Fibroblast of villous mesenchyme (primary cell): Measurements from ENCODE around the gene ATP6V0C. TPM values are rescaled to one million over a fixed set of nuclear protein-coding genes. Genes with fewer than 3 reads are reported as not detected.

ENCODE experiments used
- DNase-seq: peaks from one replicate; pipeline ENCODE4 v3.0.0-alpha.2; 2010; ENCODE audit warnings: low read depth
- H3K4me3 ChIP-seq: 2 replicates; pipeline ENCODE4 v1.5.1; 2011; ENCODE audit warnings: low read depth, mild to moderate bottlenecking, low read length
- total RNA-seq: library from RNA; depleted of rRNA; stranded (reverse); fragments of >200 nt; gene quantifications from 2 replicates; pipeline ENCODE4 v1.2.3, GENCODE V29; 2012
- TF ChIP-seq, protein P1 (sequence below): IDR thresholded peaks from 2 replicates; pipeline ENCODE4 v1.5.1; 2012; ENCODE audit warnings: low read depth, mild to moderate bottlenecking, low read length; ENCODE audit not compliant: insufficient read depth

The ATP6V0C gene
- 20.0 and 23.3 TPM in 2 replicates for total RNA-seq

- TF ChIP-seq, protein P1, sequence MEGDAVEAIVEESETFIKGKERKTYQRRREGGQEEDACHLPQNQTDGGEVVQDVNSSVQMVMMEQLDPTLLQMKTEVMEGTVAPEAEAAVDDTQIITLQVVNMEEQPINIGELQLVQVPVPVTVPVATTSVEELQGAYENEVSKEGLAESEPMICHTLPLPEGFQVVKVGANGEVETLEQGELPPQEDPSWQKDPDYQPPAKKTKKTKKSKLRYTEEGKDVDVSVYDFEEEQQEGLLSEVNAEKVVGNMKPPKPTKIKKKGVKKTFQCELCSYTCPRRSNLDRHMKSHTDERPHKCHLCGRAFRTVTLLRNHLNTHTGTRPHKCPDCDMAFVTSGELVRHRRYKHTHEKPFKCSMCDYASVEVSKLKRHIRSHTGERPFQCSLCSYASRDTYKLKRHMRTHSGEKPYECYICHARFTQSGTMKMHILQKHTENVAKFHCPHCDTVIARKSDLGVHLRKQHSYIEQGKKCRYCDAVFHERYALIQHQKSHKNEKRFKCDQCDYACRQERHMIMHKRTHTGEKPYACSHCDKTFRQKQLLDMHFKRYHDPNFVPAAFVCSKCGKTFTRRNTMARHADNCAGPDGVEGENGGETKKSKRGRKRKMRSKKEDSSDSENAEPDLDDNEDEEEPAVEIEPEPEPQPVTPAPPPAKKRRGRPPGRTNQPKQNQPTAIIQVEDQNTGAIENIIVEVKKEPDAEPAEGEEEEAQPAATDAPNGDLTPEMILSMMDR = no peak
- H3K4me3 ChIP-seq = peak within 1 kb of the TSS; percentile 96
- peak; percentile 88 for DNase-seq
Observed at GRCh38 chr16:2513405-2514332, at the start of gene ATP6V0C. Gene ATP6V0C (plus strand): TSS chr16:2513952. CDS start chr16:2514104, 152 bp downstream.

GRCh38 chr16:2464333-2464732 is 49.4 kb upstream of the ATP6V0C start:
- TF ChIP-seq, protein P1 = no peak
- DNase-seq = no peak

GRCh38 chr16:2465653-2466415 is 47.9 kb upstream of the ATP6V0C start:
- no peak for DNase-seq
- TF ChIP-seq, protein P1 = peak; percentile 26
- H3K4me3 ChIP-seq = no peak overlapping the region

More at GRCh38 chr16:2464333-2464732, 49.4 kb upstream of the ATP6V0C start:
- no peak overlapping the region for H3K4me3 ChIP-seq

- DNase-seq = no peak
- TF ChIP-seq, protein P1 = no peak
- H3K4me3 ChIP-seq = peak overlapping the region; percentile 57
Observed at GRCh38 chr16:2466667-2467527, 46.9 kb upstream of the ATP6V0C start.

GRCh38 chr16:2467528-2468232 is 46.1 kb upstream of the ATP6V0C start:
- peak; percentile 70 for DNase-seq
- peak overlapping the region; percentile 57 for H3K4me3 ChIP-seq
- TF ChIP-seq, protein P1 = no peak
